ENCODE measurements around the gene TEX54.

Gene TEX54

DNA sequence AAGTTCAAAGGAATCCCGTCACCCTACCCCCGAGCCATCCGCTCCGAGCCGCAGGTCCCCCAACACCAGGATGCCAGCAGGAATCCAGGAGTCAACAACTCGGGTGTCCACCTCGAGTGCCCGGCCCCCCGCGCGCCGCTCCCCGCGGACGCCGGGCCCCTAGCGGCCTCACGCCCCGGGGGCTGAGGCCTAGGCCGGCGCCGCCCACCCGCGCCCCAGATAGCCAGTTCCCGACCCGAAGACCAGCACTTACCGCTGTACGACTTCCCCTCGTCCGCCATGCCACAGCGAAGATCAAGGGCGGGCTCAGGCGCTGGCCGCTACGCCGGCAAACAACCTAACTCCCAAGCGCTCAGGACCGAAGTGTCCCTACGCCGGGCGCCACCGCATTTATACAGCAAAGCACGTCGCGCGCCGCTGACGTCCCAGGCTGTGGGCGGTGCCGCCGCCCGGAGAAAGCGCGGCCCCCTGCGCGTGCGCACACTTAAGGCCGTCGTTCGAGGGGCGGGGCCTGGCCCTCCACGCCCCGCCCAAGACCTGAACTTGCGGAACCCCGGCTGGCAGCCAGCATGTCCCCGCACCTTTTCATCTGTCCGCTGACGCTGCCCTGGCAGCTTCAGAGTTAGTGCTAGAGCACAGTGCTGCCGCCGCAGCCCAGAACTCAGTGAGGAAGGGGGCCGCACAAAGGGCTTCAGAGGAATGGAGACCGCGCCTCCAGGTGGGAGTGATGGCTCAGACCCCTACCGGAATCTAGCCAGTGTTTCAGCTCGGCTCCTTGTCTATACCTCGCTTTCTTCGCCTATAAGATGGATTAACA, 27.4 kb downstream of the TEX54 start, which contains the start of gene NXF1:
Gene NXF1 (minus strand): TSS at position 365 of the 817 bp plus-strand sequence. CDS start 84 bp downstream, at position 281.
- DNase-seq = peak; percentile 88
- Histone ChIP-seq H3K4me1 (no peaks in the 10 kb centered on the region), H3K9me3 (no peaks in the 10 kb centered on the region), H3K27me3 (no peaks in the 10 kb centered on the region), H3K36me3 (peaks cover 4% of the 10 kb centered on the region), H3K4me3 (ENCODE audit: low read depth, low read length) (peak within 1 kb of the TSS; percentile 78)
- TF ChIP-seq, protein P1, sequence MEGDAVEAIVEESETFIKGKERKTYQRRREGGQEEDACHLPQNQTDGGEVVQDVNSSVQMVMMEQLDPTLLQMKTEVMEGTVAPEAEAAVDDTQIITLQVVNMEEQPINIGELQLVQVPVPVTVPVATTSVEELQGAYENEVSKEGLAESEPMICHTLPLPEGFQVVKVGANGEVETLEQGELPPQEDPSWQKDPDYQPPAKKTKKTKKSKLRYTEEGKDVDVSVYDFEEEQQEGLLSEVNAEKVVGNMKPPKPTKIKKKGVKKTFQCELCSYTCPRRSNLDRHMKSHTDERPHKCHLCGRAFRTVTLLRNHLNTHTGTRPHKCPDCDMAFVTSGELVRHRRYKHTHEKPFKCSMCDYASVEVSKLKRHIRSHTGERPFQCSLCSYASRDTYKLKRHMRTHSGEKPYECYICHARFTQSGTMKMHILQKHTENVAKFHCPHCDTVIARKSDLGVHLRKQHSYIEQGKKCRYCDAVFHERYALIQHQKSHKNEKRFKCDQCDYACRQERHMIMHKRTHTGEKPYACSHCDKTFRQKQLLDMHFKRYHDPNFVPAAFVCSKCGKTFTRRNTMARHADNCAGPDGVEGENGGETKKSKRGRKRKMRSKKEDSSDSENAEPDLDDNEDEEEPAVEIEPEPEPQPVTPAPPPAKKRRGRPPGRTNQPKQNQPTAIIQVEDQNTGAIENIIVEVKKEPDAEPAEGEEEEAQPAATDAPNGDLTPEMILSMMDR (IDR thresholded peaks at IDR 0.05; ENCODE audit: low read depth, low read length) = peak; percentile 15

DNA sequence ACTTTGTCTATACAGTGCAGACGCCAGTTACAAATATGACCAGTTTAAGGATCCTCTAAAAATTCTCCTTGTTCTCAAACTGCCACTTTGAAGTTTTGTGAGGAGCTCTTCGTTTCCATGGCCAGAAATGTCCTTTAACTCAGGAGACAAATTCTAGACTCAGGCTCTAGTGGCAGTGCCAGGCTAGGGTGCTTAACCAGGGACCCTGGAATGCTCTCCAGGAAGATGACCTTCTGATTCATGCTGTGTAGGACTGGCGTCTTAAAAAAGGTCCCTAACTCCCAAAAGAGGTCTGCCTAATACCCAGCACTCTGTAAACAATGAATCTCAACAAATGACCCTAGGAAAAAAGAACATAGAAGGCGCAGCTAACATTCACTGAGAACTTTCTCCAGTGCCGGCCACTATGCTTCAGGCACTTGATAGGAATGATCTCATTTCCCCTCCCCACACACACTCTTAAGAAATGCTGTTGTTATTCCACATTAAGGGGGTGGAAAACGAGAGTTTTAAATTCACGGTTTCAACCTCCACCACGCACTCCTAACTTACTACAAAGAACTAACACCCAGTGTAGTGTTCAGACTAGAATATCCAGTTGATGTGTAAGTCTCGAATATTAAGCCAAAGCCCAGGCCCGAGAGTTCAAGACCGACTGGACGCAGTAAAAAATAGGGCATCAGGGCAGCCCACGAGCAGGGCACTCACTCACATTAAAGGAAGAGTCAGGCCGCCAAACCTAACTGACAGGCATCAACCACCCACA, 28.1 kb downstream of the TEX54 start:
- H3K4me3 ChIP-seq (ENCODE audit: low read depth, low read length) = peak overlapping the region; percentile 78
- DNase-seq = no peak

GRCh38 chr11:62801071-62801470, 31.6 kb downstream of the TEX54 start:
- Histone ChIP-seq H3K4me3 (ENCODE audit: low read depth, low read length) (no peak overlapping the region), H3K27me3 (no peaks in the 10 kb centered on the region), H3K9me3 (no peaks in the 10 kb centered on the region), H3K36me3 (peaks cover 8% of the 10 kb centered on the region), H3K4me1 (no peaks in the 10 kb centered on the region)
- DNase-seq = no peak
- TF ChIP-seq, protein P1 (IDR thresholded peaks at IDR 0.05; ENCODE audit: low read depth, low read length) = no peak

More for the DNA sequence above, 28.1 kb downstream of the TEX54 start:
- H3K9me3 ChIP-seq = no peaks in the 10 kb centered on the region
- H3K4me1 ChIP-seq = no peaks in the 10 kb centered on the region
- H3K27me3 ChIP-seq = no peaks in the 10 kb centered on the region
- peaks cover 4% of the 10 kb centered on the region for H3K36me3 ChIP-seq
- TF ChIP-seq, protein P1 (IDR thresholded peaks at IDR 0.05; ENCODE audit: low read depth, low read length) = no peak

GRCh38 chr11:62799486-62799885, 33.2 kb downstream of the TEX54 start:
- Histone ChIP-seq H3K9me3 (no peaks in the 10 kb centered on the region), H3K4me1 (no peaks in the 10 kb centered on the region), H3K4me3 (ENCODE audit: low read depth, low read length) (no peak overlapping the region), H3K27me3 (no peaks in the 10 kb centered on the region), H3K36me3 (peaks cover 18% of the 10 kb centered on the region)
- TF ChIP-seq, protein P1 (IDR thresholded peaks at IDR 0.05; ENCODE audit: low read depth, low read length) = no peak
- no peak for DNase-seq

GRCh38 chr11:62796281-62796680, 36.4 kb downstream of the TEX54 start:
- peaks cover 18% of the 10 kb centered on the region for H3K36me3 ChIP-seq
- no peaks in the 10 kb centered on the region for H3K4me1 ChIP-seq
- no peak for DNase-seq
- H3K9me3 ChIP-seq = no peaks in the 10 kb centered on the region
- H3K27me3 ChIP-seq = no peaks in the 10 kb centered on the region
- TF ChIP-seq, protein P1 (IDR thresholded peaks at IDR 0.05; ENCODE audit: low read depth, low read length) = no peak
- no peak overlapping the region for H3K4me3 ChIP-seq (ENCODE audit: low read depth, low read length)
